D721Med (cell line): Measurements from ENCODE around the gene PLIN1.

Experiments
- DNase-seq: peaks from one replicate; pipeline ENCODE4 v3.0.0; 2011; ENCODE audit warnings: low spot score; ENCODE audit not compliant: insufficient read length
- FAIRE-seq: peaks from 2 replicates; lab custom pipeline; 2011; peaks lifted over from hg19 to GRCh38; lab: Jason Lieb, UNC
- TF ChIP-seq, protein P1 (sequence below): IDR thresholded peaks from 2 replicates; pipeline ENCODE4 v1.5.1; 2012; ENCODE audit warnings: mild to moderate bottlenecking, control low read depth; ENCODE audit not compliant: insufficient read depth; ENCODE audit errors: missing control alignments

The PLIN1 gene

GRCh38 chr15:89659295-89659694 lies 19.9 kb downstream of the PLIN1 start:
- FAIRE-seq = no peak
- TF ChIP-seq, protein P1, sequence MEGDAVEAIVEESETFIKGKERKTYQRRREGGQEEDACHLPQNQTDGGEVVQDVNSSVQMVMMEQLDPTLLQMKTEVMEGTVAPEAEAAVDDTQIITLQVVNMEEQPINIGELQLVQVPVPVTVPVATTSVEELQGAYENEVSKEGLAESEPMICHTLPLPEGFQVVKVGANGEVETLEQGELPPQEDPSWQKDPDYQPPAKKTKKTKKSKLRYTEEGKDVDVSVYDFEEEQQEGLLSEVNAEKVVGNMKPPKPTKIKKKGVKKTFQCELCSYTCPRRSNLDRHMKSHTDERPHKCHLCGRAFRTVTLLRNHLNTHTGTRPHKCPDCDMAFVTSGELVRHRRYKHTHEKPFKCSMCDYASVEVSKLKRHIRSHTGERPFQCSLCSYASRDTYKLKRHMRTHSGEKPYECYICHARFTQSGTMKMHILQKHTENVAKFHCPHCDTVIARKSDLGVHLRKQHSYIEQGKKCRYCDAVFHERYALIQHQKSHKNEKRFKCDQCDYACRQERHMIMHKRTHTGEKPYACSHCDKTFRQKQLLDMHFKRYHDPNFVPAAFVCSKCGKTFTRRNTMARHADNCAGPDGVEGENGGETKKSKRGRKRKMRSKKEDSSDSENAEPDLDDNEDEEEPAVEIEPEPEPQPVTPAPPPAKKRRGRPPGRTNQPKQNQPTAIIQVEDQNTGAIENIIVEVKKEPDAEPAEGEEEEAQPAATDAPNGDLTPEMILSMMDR = no peak
- DNase-seq = no peak

GRCh38 chr15:89657686-89658200 lies 21.4 kb downstream of the PLIN1 start:
- FAIRE-seq (no peak), DNase-seq (no peak)
- TF ChIP-seq, protein P1 = no peak

DNA sequence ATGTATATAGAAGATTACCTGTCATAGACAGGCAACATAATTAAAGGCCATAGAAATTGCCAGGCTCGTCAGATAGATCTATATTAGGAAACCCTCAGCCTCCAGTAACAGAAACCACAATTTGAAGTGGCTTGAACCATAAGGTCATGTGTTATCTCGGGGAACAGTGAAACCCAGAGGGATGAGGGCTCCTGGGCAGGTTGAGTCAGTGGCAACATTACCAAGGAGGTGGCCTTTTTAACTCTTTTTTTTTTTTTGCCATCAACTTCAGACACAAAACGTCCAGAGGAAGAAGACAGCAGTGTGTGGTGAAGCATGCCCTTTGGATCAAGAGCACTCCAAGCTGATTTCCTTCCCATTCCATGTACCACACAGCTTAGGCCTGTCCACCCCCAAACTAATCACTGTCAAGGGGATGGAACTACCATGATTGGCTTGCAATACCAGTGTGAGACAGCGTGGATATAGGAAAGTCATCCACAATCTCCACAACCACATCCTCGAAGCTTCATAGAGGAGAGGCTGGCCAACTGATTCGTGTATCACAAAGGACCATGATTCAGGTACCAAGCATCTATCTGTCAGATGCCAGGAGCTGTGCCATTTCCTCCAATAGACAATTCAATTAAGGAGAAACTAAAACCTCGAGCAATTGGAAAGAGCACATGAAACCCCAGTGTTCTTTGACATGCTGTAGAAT lies 22.9 kb downstream of the PLIN1 start:
- DNase-seq = no peak
- FAIRE-seq = no peak
- TF ChIP-seq, protein P1 = no peak

GRCh38 chr15:89654847-89655805 lies 24.0 kb downstream of the PLIN1 start, which contains the start of gene KIF7:
KIF7 (minus strand) TSS chr15:89655467; CDS start chr15:89652930, 2,537 bp downstream.
- TF ChIP-seq, protein P1 = no peak
- DNase-seq = peak; percentile 75
- FAIRE-seq = no peak

DNA sequence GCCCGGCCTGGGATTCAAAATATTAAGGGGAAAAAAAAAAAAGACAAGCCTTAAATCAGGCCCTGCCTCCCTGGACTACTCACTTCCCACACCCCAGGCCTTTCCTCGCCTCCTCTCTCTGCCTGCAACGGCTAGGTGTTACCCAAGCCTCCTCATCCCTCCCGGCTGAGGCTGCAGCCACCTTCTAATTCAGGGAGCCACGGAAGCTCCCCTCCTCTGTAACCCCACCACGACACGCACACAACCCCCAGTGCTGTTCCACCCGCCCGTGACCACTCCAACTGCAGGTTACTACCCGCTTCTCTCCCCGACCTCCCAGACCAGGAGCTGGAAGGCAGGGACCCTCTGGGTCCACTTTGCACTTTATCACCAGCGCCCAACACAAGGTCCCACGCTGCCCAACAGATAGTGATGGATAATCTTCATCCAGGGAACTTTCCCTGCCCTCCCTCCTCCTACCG lies 24.8 kb downstream of the PLIN1 start:
- TF ChIP-seq, protein P1 = no peak
- DNase-seq (no peak), FAIRE-seq (no peak)

GRCh38 chr15:89653578-89653977 lies 25.6 kb downstream of the PLIN1 start:
- FAIRE-seq (no peak), DNase-seq (no peak)
- TF ChIP-seq, protein P1 = no peak
